ENCODE data around the gene VPS37C. TPM values are rescaled to one million over a fixed set of nuclear protein-coding genes. Genes with fewer than 3 reads are reported as not detected.

VPS37C gene
- total and polyA plus RNA-seq, 4 donors, result 2.6 to 6.1 (median 5.1) TPM

- TF ChIP-seq HNF4A (conservative IDR thresholded peaks at IDR 0.05) (no peak), CTCF (IDR thresholded peaks at IDR 0.05; ENCODE audit: low read depth, low read length, missing input control) (no peak), ZBTB33 (IDR thresholded peaks at IDR 0.05) (no peak)
- Histone ChIP-seq H3K9me3 (ENCODE audit: control insufficient read depth in 4 of 4, low read length in 3 of 4) (no peaks in the 10 kb centered on the region), H3K36me3 (ENCODE audit: control insufficient read depth in 4 of 4, insufficient read depth in 3 of 4, low read depth in 1 of 4, low read length in 3 of 4) (no peaks in the 10 kb centered on the region), H3K27ac (ENCODE audit: low read depth in 1 of 2, low read length in 2 of 2) (no peak overlapping the region), H3K4me3 (ENCODE audit: low read depth in 1 of 3, low read length in 3 of 3) (no peak overlapping the region), H3K9ac (ENCODE audit: low read depth in 1 of 2, low read length in 2 of 2) (no peak overlapping the region), H3K4me1 (ENCODE audit: control insufficient read depth in 4 of 4, insufficient read depth in 4 of 4, low read length in 3 of 4) (no peaks in the 10 kb centered on the region), H3K27me3 (ENCODE audit: control insufficient read depth in 4 of 4, insufficient read depth in 4 of 4, low read length in 3 of 4) (no peaks in the 10 kb centered on the region)
- no peak for DNase-seq (ENCODE audit: low spot score)
- 85% methylated on average over 8 of the region's 8 CpGs for WGBS
Observed at GRCh38 chr11:61189933-61190332, 28.7 kb upstream of the VPS37C start.

- WGBS, result 41% methylated on average over 11 of the region's 11 CpGs
- TF ChIP-seq CTCF (IDR thresholded peaks at IDR 0.05; ENCODE audit: low read depth, low read length, missing input control) (peak; percentile 87), MAX (IDR thresholded peaks at IDR 0.05) (no peak), RAD21 (IDR thresholded peaks at IDR 0.05) (peak; percentile 92 to 93)
- DNase-seq (ENCODE audit: low spot score), result peak; percentile 85
Observed at GRCh38 chr11:61187505-61188130, 26.4 kb upstream of the VPS37C start.

GRCh38 chr11:61186504-61186903, 25.3 kb upstream of the VPS37C start:
- Histone ChIP-seq H3K27ac (ENCODE audit: low read depth in 1 of 2, low read length in 2 of 2) (no peak overlapping the region), H3K4me3 (ENCODE audit: low read depth in 1 of 3, low read length in 3 of 3) (no peak overlapping the region), H3K36me3 (ENCODE audit: control insufficient read depth in 4 of 4, insufficient read depth in 3 of 4, low read depth in 1 of 4, low read length in 3 of 4) (no peaks in the 10 kb centered on the region), H3K9ac (ENCODE audit: low read depth in 1 of 2, low read length in 2 of 2) (no peak overlapping the region), H3K4me1 (ENCODE audit: control insufficient read depth in 4 of 4, insufficient read depth in 4 of 4, low read length in 3 of 4) (no peaks in the 10 kb centered on the region), H3K9me3 (ENCODE audit: control insufficient read depth in 4 of 4, low read length in 3 of 4) (no peaks in the 10 kb centered on the region), H3K27me3 (ENCODE audit: control insufficient read depth in 4 of 4, insufficient read depth in 4 of 4, low read length in 3 of 4) (no peaks in the 10 kb centered on the region)
- 83% methylated on average over 8 of the region's 8 CpGs for WGBS
- no peak for DNase-seq (ENCODE audit: low spot score)
- TF ChIP-seq HNF4A (conservative IDR thresholded peaks at IDR 0.05), result no peak
- no peak for TF ChIP-seq FOXA1 (IDR thresholded peaks at IDR 0.05)
- no peak for TF ChIP-seq GABPA (IDR thresholded peaks at IDR 0.05 in 1 of 2, conservative IDR thresholded peaks at IDR 0.05 in 1 of 2)
- no peak for TF ChIP-seq NR2F2 (IDR thresholded peaks at IDR 0.05)
- TF ChIP-seq FOXA2 (IDR thresholded peaks at IDR 0.05), result no peak
- TF ChIP-seq HNF4G (IDR thresholded peaks at IDR 0.05), result no peak
- no peak for TF ChIP-seq ATF3 (IDR thresholded peaks at IDR 0.05)
- no peak for TF ChIP-seq MAX (IDR thresholded peaks at IDR 0.05)
- TF ChIP-seq REST (IDR thresholded peaks at IDR 0.05), result no peak
- TF ChIP-seq RXRA (IDR thresholded peaks at IDR 0.05), result no peak
- no peak for TF ChIP-seq EGR1 (IDR thresholded peaks at IDR 0.05; ENCODE audit: low read depth in 2 of 2)

More at GRCh38 chr11:61187505-61188130, 26.4 kb upstream of the VPS37C start:
- Histone ChIP-seq H3K4me3 (ENCODE audit: low read depth in 1 of 3, low read length in 3 of 3) (no peak overlapping the region), H3K27ac (ENCODE audit: low read depth in 1 of 2, low read length in 2 of 2) (no peak overlapping the region), H3K9ac (ENCODE audit: low read depth in 1 of 2, low read length in 2 of 2) (no peak overlapping the region), H3K36me3 (ENCODE audit: control insufficient read depth in 4 of 4, insufficient read depth in 3 of 4, low read depth in 1 of 4, low read length in 3 of 4) (no peaks in the 10 kb centered on the region), H3K27me3 (ENCODE audit: control insufficient read depth in 4 of 4, insufficient read depth in 4 of 4, low read length in 3 of 4) (no peaks in the 10 kb centered on the region), H3K4me1 (ENCODE audit: control insufficient read depth in 4 of 4, insufficient read depth in 4 of 4, low read length in 3 of 4) (no peaks in the 10 kb centered on the region), H3K9me3 (ENCODE audit: control insufficient read depth in 4 of 4, low read length in 3 of 4) (no peaks in the 10 kb centered on the region)
